A549 (cell line): ENCODE results near the gene GPR78. TPM values are rescaled to one million over a fixed set of nuclear protein-coding genes. Genes with fewer than 3 reads are reported as not detected.
"Not testable (repeated sequence)": the region's sequence is repeated elsewhere in the genome, so short reads cannot be mapped to it uniquely, and the experiment has no call there.

Experiments
- ATAC-seq, 2 experiments: fragments of 200-7000 bp in 1 of 2; fragments of >200 bp in 1 of 2; cut with Nextera tagmentation in 1 of 2; cut with Tn5 transposase in 1 of 2; 3 replicates each; pipeline versions ENCODE4 v1.8.0 to v1.9.1; 2018 to 2020; ENCODE audit warnings: mild to moderate bottlenecking in 1 of 2, moderate library complexity in 1 of 2
- CTCF ChIA-PET: fragments of 300-600 bp; sonication (Branson Sonifier 250); formaldehyde crosslinking; extraction: SDS; loops from one replicate; lab custom pipeline; 2021; ENCODE audit warnings: antibody characterized with exemption, inconsistent platforms; lab: Yijun Ruan, JAX
- POLR2A ChIA-PET: fragments of 350-600 bp; formaldehyde crosslinking; extraction: SDS; loops from one replicate; lab custom pipeline; 2021; ENCODE audit warnings: antibody characterized with exemption, inconsistent platforms; lab: Yijun Ruan, JAX
- DNase-seq, 2 experiments: peaks; one replicate each; pipeline versions ENCODE4 v3.0.0 to v3.0.0-alpha.2; 2011 to 2016; ENCODE audit warnings: low read depth in 1 of 2, low spot score in 1 of 2
- FAIRE-seq: peaks from 2 replicates; lab custom pipeline; 2011; peaks lifted over from hg19 to GRCh38; lab: Jason Lieb, UNC
- H3K27ac ChIP-seq, 2 experiments: fragments of >200 bp; sonication (Bioruptor Twin); formaldehyde crosslinking; 3 replicates each; pipeline ENCODE4 v1.5.1; 2016 to 2017
- H3K4me1 ChIP-seq: fragments of >200 bp; sonication (Bioruptor Twin); formaldehyde crosslinking; 3 replicates; pipeline ENCODE4 v1.6.1; 2016
- H3K4me2 ChIP-seq: fragments of >200 bp; sonication (Bioruptor Twin); formaldehyde crosslinking; 3 replicates; pipeline ENCODE4 v1.6.1; 2016
- H3K4me3 ChIP-seq: fragments of >200 bp; sonication (Bioruptor Twin); formaldehyde crosslinking; 3 replicates; pipeline ENCODE4 v1.5.1; 2016
- H3K9me3 ChIP-seq: fragments of >200 bp; sonication (Bioruptor Twin); formaldehyde crosslinking; 3 replicates; pipeline ENCODE4 v1.6.1; 2016
- ATOH8 ChIP-seq: fragments of 250-450 bp; sonication (Bioruptor Pico); IDR thresholded peaks from 2 replicates; pipeline ENCODE4 v1.5.0; 2020; ENCODE audit warnings: low read depth, mild to moderate bottlenecking, moderate library complexity
- CBX8 ChIP-seq: fragments of 200-600 bp; sonication (generic); IDR thresholded peaks from 2 replicates; pipeline ENCODE4 v1.6.1; 2016
- EHMT2 ChIP-seq: fragments of 200-600 bp; sonication (generic); IDR thresholded peaks from 2 replicates; pipeline ENCODE4 v1.6.1; 2016; ENCODE audit warnings: antibody characterized with exemption, low read depth, mild to moderate bottlenecking, moderate library complexity
- FOXS1 ChIP-seq: fragments of 250-450 bp; sonication (Bioruptor Pico); IDR thresholded peaks from 2 replicates; pipeline ENCODE4 v1.5.0; 2020; ENCODE audit warnings: mild to moderate bottlenecking, moderate library complexity
- GATA3 ChIP-seq: IDR thresholded peaks from 2 replicates; pipeline ENCODE4 v1.6.1; 2012; ENCODE audit warnings: borderline replicate concordance
- HDAC2 ChIP-seq: fragments of 200-600 bp; sonication (generic); IDR thresholded peaks from 2 replicates; pipeline ENCODE4 v1.6.1; 2016
- KDM5A ChIP-seq: fragments of 200-600 bp; sonication (generic); IDR thresholded peaks from 2 replicates; pipeline ENCODE4 v1.6.1; 2016; ENCODE audit warnings: antibody characterized with exemption, mild to moderate bottlenecking
- MAX ChIP-seq: IDR thresholded peaks from 2 replicates; pipeline ENCODE4 v1.6.1; 2012
- NPAS2 ChIP-seq: fragments of 250-450 bp; sonication (Bioruptor Pico); IDR thresholded peaks from 2 replicates; pipeline ENCODE4 v1.8.0; 2022; ENCODE audit warnings: mild to moderate bottlenecking, moderate library complexity, borderline replicate concordance
- PBX3 ChIP-seq: IDR thresholded peaks from 2 replicates; pipeline ENCODE4 v1.6.1; 2012
- PHF8 ChIP-seq: fragments of 200-600 bp; sonication (generic); IDR thresholded peaks from 2 replicates; pipeline ENCODE4 v1.6.1; 2016; ENCODE audit warnings: low read depth, mild to moderate bottlenecking, antibody characterized with exemption, moderate library complexity, borderline replicate concordance
- TFCP2L1 ChIP-seq: fragments of 250-450 bp; sonication (Bioruptor Pico); IDR thresholded peaks from 2 replicates; pipeline ENCODE4 v1.5.0; 2021; ENCODE audit warnings: mild to moderate bottlenecking
- TP53 ChIP-seq: fragments of 250-450 bp; sonication (Bioruptor Pico); IDR thresholded peaks from 2 replicates; pipeline ENCODE4 v1.5.0; 2021; ENCODE audit warnings: mild to moderate bottlenecking, moderate library complexity
- ZC3H11A ChIP-seq: fragments of 450-650 bp; IDR thresholded peaks from 2 replicates; pipeline ENCODE4 v1.6.1; 2014; ENCODE audit warnings: antibody characterized with exemption, mild to moderate bottlenecking
- WGBS: methylation state at CpG from one replicate; pipeline ENCODE4 v1.1.6; 2017; ENCODE audit errors: missing lambda C conversion rate; 5-methylcytosine and 5-hydroxymethylcytosine counted together
- polyA plus RNA-seq, 4 experiments: library from polyadenylated mRNA; depleted of rRNA in 3 of 4; stranded (reverse); fragments of >200 nt; fragmentation: RNase III in 1 of 4; extraction: RNeasy Plus Mini Kit Qiagen cat#74134 plus additional on column Dnase treatment in 1 of 4; gene quantifications; 2 replicates in 3 of 4; 3 replicates in 1 of 4; pipeline ENCODE4 v1.2.3, GENCODE V29; 2011 to 2017
- TF ChIP-seq, protein P1 (sequence below): fragments of 250-450 bp; sonication (Bioruptor Pico); IDR thresholded peaks from 2 replicates; pipeline ENCODE4 v1.5.0; 2021; ENCODE audit warnings: mild to moderate bottlenecking, moderate library complexity, borderline replicate concordance

Gene GPR78
- polyA plus RNA-seq, 2 of the 4 experiments (the other 2 are of a cell fraction): 0.09 TPM; not detected in 1

DNA sequence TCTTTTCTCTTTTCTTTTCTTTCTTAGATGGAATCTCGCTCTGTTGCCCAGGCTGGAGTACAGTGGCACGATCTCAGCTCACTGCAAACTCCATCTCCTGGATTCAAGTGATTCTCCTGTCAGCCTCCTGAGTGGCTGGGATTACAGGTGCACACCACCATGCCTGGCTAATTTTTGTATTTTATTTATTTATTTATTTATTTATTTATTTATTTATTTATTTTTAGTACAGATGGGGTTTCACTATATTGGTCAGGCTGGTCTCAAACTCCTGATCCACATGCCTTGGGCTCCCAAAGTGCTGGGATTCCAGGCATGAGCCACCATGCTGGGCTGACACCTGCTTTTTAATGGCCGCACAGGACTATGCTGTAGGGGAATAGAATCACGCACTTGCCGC lies 3.6 kb upstream of the GPR78 start:
- POLR2A ChIA-PET: interaction anchor here (0.6 kb wide), 1 partner anchor 20 kb away, joined by 3 read pairs; no protein-coding TSS in a partner anchor
- CTCF ChIA-PET, H3K9me3 ChIP-seq, ATAC-seq, H3K4me1 ChIP-seq, H3K27ac ChIP-seq, H3K4me3 ChIP-seq, DNase-seq, H3K4me2 ChIP-seq, FAIRE-seq: not testable (repeated sequence)
- WGBS: 63% methylated on average over 5 of the region's 5 CpGs
- TF ChIP-seq ZC3H11A: peak; percentile 51

DNA sequence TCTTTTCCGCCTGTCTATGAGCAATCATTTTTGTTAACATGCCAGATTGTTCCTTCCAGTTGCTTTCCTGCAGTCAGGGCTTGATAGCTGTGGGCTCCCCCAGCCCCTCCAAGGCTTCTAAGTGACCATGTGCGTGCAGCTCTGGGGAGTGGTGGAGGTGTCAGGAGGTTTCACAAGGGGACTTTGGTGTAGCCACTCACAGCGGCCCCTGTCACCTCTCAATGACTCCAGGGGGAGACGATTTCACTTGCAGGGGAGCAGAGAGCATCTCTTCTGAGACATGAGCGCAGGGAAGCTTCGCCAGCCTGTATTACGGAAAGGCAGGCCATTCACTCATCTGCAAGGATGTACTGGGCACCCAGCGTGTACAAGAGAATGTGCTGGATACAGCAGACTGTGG lies 3.1 kb upstream of the GPR78 start:
- ChIA-PET CTCF (interaction anchor here (1.0 to 1.1 kb wide), 3 partner anchors 10 to 105 kb away, joined by 3 to 4 read pairs (median 3); no protein-coding TSS in a partner anchor), POLR2A (interaction anchor here (0.6 kb wide), 1 partner anchor 20 kb away, joined by 3 read pairs; no protein-coding TSS in a partner anchor)
- Histone ChIP-seq H3K4me3 (no peak overlapping the region), H3K4me2 (no peak overlapping the region), H3K27ac (no peak overlapping the region), H3K9me3 (no peaks in the 10 kb centered on the region), H3K4me1 (no peaks in the 10 kb centered on the region)
- no peak for TF ChIP-seq EHMT2
- 6% methylated on average over 7 of the region's 8 CpGs for WGBS
- FAIRE-seq: no peak
- no peak for DNase-seq
- no peak for ATAC-seq

DNA sequence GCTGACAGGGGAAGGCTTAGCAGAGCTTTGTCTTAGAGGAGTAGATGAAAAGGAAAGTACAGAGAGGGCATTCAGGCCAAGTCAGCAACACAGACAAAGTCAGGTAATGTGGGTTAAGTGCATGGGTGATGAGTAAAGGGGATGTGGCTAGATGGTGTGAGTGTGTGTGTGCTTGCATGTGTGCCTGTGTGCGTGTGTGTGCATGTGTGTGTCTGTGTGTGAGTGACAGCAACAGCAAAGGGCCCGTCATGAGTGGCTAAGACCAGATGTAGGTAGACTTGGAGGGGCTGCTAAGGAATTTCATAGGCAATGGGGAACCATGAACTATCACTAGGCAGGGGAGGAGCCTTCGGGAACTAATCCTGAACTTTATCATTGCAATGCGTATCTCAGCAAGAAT lies 2.2 kb upstream of the GPR78 start:
- TF ChIP-seq MAX (no peak), ZC3H11A (no peak), FOXS1 (no peak)
- H3K4me1 ChIP-seq: no peaks in the 10 kb centered on the region
- no peak for ATAC-seq
- no peak for FAIRE-seq
- no peaks in the 10 kb centered on the region for H3K9me3 ChIP-seq
- H3K27ac ChIP-seq: no peak overlapping the region
- WGBS: 27% methylated on average over 4 of the region's 4 CpGs
- CTCF ChIA-PET: interaction anchor here (1.0 to 1.1 kb wide), 3 partner anchors 9 to 106 kb away, joined by 3 to 4 read pairs (median 3); no protein-coding TSS in a partner anchor
- POLR2A ChIA-PET: no interaction called here
- H3K4me3 ChIP-seq: no peak overlapping the region
- DNase-seq: no peak
- H3K4me2 ChIP-seq: no peak overlapping the region

- 0% methylated on average over 3 of the region's 3 CpGs for WGBS
- no peak for ATAC-seq
- CTCF ChIA-PET: interaction anchor here (0.6 kb wide), 1 partner anchor 376 kb away, joined by 3 read pairs; no protein-coding TSS in a partner anchor
Measured at GRCh38 chr4:8578717-8579116, 1.5 kb upstream of the GPR78 start.

DNA sequence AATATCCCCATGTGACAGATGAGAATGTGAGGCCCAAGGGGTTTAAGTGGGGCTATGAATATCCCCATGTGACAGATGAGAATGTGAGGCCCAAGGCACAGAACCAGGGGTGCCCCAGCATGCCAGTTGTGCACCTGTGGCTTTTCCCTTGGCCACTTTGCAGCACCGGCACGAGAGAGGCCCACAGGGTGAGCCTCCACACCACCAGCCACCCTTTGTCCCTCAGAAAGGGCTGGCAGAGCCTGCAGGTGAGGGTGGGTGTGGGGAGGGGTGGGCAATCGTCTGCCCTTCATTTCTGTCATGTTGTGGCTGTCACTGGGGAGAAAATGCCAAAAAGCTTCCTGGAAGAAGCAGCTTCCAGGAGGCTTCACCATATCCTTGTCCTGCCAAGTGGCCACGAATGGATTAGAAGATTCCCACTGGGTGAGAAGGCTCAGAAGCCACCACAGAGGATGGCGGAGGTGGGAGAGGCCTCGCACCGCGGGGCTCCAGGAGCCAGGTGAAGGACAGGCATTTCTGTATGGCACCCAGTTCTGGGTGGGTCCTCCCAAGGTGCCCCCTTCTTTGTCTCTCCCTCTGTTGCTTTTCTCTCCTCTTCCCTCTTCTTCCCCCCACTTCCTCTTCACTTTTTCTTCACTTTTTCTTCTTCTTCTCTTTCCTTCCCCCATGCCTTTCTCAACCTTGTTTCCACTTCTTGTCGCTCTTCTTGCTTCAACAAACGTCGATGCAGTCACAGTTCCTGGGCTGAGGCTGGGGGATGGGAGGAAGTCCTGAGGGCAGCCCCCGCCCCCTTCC lies 469 bp upstream of the GPR78 start:
- no peaks in the 10 kb centered on the region for H3K9me3 ChIP-seq
- no peak for DNase-seq
- H3K27ac ChIP-seq: no peak overlapping the region
- no peak overlapping the region for H3K4me3 ChIP-seq
- no peak overlapping the region for H3K4me2 ChIP-seq
- no peak for ATAC-seq
- no peaks in the 10 kb centered on the region for H3K4me1 ChIP-seq
- FAIRE-seq: no peak
- WGBS: 22% methylated on average over 11 of the region's 12 CpGs
- TF ChIP-seq PHF8 (no peak), ZC3H11A (no peak), ATOH8 (CRISPR knock-in tag) (no peak), GATA3 (no peak), PBX3 (no peak), CBX8 (no peak), TP53 (CRISPR knock-in tag) (no peak), EHMT2 (no peak), KDM5A (no peak), TFCP2L1 (CRISPR knock-in tag) (no peak), HDAC2 (no peak), FOXS1 (no peak)
- TF ChIP-seq, protein P1, sequence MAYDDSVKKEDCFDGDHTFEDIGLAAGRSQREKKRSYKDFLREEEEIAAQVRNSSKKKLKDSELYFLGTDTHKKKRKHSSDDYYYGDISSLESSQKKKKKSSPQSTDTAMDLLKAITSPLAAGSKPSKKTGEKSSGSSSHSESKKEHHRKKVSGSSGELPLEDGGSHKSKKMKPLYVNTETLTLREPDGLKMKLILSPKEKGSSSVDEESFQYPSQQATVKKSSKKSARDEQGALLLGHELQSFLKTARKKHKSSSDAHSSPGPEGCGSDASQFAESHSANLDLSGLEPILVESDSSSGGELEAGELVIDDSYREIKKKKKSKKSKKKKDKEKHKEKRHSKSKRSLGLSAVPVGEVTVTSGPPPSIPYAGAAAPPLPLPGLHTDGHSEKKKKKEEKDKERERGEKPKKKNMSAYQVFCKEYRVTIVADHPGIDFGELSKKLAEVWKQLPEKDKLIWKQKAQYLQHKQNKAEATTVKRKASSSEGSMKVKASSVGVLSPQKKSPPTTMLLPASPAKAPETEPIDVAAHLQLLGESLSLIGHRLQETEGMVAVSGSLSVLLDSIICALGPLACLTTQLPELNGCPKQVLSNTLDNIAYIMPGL (CRISPR knock-in tag): no peak
- ChIA-PET CTCF (interaction anchor here (0.7 to 1.1 kb wide), 2 partner anchors 111 to 338 kb away, joined by 3 read pairs; no protein-coding TSS in a partner anchor), POLR2A (no interaction called here)

More at GRCh38 chr4:8578717-8579116, 1.5 kb upstream of the GPR78 start:
- FAIRE-seq (no peak), DNase-seq (no peak)
- no peak overlapping the region for H3K4me2 ChIP-seq
- no peaks in the 10 kb centered on the region for H3K9me3 ChIP-seq
- POLR2A ChIA-PET: no interaction called here
- no peaks in the 10 kb centered on the region for H3K4me1 ChIP-seq
- H3K27ac ChIP-seq: no peak overlapping the region
- no peak overlapping the region for H3K4me3 ChIP-seq
- TF ChIP-seq NPAS2 (CRISPR knock-in tag): no peak
